Lower leg skin (tissue), 4 donors: ENCODE data around the gene GALNT12. TPM values are rescaled to one million over a fixed set of nuclear protein-coding genes. Genes with fewer than 3 reads are reported as not detected.

ENCODE experiments used
- DNase-seq, 2 donors: peaks; one replicate each; pipeline ENCODE4 v3.0.0-alpha.2; 2019; ENCODE audit warnings: low spot score in 2 of 2
- H3K4me3 ChIP-seq: fragments of 200-600 bp; sonication (generic); 2 replicates; pipeline ENCODE4 v1.5.1; 2017; ENCODE audit warnings: mild to moderate bottlenecking, low read depth; ENCODE audit not compliant: poor library complexity, severe bottlenecking
- POLR2A ChIP-seq, 2 donors: fragments of 450-650 bp; IDR thresholded peaks; one replicate each; pipeline ENCODE4 v1.6.1; 2016 to 2017; ENCODE audit warnings: antibody characterized with exemption in 2 of 2, mild to moderate bottlenecking in 1 of 2, moderate library complexity in 1 of 2
- WGBS, 2 donors: methylation state at CpG; one replicate each; pipeline ENCODE4 v1.1.5; 2018; 5-methylcytosine and 5-hydroxymethylcytosine counted together
- intact Hi-C: fragments of 100-400 bp; cut with DNase I; formaldehyde crosslinking; loops from one replicate; pipeline ENCODE4 v1.15.0; 2023; ENCODE audit warnings: low total_unique reads
- total RNA-seq, 4 donors: library from RNA; depleted of rRNA; stranded (reverse); fragments of >200 nt; gene quantifications; one replicate each; pipeline ENCODE4 v1.1.0, GENCODE V29; 2016
- TF ChIP-seq, protein P1 (sequence below), 3 donors: fragments of 450-650 bp; IDR thresholded peaks; one replicate each; pipeline ENCODE4 v1.5.1; 2016; ENCODE audit warnings: antibody characterized with exemption in 3 of 3, mild to moderate bottlenecking in 3 of 3, moderate library complexity in 2 of 3

Gene GALNT12
- total RNA-seq, 4 donors from 2014 or later: 4.9 to 8.5 (median 6.4) TPM

DNA sequence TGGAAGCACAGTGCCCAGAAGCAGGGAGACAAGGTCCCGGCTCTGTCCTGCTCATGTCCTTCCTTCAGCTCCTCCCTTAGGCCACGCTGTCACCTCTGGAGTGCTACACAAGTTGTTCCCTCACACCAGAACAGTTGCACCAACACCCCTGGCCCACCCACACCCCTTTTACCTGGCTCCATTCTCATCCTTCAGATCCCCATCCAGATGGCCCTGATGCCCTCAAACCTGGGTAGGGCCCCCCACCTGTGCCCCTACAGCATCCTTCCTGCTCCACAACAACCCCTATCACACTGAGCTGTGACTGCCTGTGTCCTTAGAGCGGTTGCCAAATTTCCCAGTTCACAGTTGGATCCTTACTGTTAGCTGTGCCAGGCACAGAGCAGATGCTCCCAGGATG, 40.3 kb upstream of the GALNT12 start:
- 87 to 91% methylated on average over 3 of the region's 3 CpGs for WGBS, 2 donors
- intact Hi-C loops: no loop called here

DNA sequence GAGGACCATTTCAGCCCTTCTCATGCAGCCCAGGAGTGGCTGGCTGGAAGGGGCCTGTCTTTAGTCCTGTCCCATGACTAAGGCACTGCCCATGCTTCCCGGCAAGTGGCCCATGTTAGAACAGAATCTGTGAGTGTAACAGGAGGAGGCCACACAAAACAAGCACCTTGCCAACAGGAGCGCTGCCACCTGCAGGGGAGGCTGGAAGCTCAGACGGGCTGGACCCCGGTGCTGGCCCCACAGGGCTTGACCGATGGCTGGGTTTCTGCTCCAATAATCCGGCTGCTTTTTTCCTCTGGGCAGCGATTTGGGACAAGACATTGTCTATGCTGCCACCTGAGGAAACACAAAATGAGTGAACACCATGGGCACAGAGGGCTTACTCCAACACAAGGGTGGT, 39.6 kb upstream of the GALNT12 start:
- DNase-seq: no peak
- no peak overlapping the region for H3K4me3 ChIP-seq
- WGBS, 2 donors: 92 to 96% methylated on average over 6 to 7 of the region's 7 CpGs
- intact Hi-C loops: no loop called here
- TF ChIP-seq, protein P1, sequence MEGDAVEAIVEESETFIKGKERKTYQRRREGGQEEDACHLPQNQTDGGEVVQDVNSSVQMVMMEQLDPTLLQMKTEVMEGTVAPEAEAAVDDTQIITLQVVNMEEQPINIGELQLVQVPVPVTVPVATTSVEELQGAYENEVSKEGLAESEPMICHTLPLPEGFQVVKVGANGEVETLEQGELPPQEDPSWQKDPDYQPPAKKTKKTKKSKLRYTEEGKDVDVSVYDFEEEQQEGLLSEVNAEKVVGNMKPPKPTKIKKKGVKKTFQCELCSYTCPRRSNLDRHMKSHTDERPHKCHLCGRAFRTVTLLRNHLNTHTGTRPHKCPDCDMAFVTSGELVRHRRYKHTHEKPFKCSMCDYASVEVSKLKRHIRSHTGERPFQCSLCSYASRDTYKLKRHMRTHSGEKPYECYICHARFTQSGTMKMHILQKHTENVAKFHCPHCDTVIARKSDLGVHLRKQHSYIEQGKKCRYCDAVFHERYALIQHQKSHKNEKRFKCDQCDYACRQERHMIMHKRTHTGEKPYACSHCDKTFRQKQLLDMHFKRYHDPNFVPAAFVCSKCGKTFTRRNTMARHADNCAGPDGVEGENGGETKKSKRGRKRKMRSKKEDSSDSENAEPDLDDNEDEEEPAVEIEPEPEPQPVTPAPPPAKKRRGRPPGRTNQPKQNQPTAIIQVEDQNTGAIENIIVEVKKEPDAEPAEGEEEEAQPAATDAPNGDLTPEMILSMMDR (IDR thresholded peaks at IDR 0.05): no peak
- TF ChIP-seq POLR2A (IDR thresholded peaks at IDR 0.05): no peak

More for the DNA sequence above, 40.3 kb upstream of the GALNT12 start:
- TF ChIP-seq, protein P1 (IDR thresholded peaks at IDR 0.05): no peak
- TF ChIP-seq POLR2A (IDR thresholded peaks at IDR 0.05): no peak
- no peak overlapping the region for H3K4me3 ChIP-seq
- no peak for DNase-seq

DNA sequence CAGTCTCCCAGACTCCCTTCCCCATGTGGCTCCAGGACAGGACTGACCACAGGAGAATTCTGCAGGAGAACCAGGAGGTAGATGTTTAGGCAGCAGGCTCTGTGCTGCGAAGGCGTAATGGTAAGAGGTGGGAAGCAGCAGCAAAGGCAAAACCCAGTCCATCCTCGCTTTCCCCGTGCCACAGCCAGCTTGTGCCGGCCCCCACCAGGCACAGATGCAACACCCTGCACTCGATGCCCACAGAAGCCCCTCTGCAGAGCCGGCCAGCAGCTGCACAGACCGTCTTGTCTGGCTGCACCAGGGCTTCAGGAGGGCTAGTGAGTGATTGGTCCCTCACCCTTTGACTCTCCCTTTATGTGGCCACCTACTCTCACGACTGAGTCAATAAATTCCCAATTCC, 39.1 kb upstream of the GALNT12 start:
- 93 to 95% methylated on average over 9 of the region's 9 CpGs for WGBS, 2 donors
- no peak overlapping the region for H3K4me3 ChIP-seq
- DNase-seq: no peak
- intact Hi-C loops: no loop called here
- no peak for TF ChIP-seq POLR2A (IDR thresholded peaks at IDR 0.05)
- TF ChIP-seq, protein P1 (IDR thresholded peaks at IDR 0.05): no peak

DNA sequence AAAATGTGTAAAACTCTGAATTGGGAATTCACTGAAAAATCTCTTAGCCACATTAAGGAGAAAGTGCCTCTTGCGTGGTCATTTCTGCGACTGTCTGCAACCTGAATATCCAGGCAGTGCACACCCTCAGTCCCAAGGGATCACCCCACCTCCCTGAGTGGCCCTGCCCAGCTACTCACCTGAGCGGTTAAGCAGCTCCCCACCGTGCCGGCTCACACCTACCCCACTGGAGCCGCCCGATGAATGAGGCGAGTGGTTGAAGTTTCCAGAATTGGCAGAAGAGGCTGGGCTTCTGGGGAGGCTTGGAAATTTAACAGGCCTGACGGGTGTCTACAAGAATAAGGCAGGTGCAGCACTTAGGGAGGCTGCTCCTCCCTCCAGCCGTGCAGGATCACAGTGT, 36.8 kb upstream of the GALNT12 start:
- 94 to 97% methylated on average over 10 of the region's 10 CpGs for WGBS, 2 donors
- TF ChIP-seq POLR2A (IDR thresholded peaks at IDR 0.05): no peak
- TF ChIP-seq, protein P1 (IDR thresholded peaks at IDR 0.05): no peak
- intact Hi-C loops: no loop called here
- H3K4me3 ChIP-seq: no peak overlapping the region
- no peak for DNase-seq

DNA sequence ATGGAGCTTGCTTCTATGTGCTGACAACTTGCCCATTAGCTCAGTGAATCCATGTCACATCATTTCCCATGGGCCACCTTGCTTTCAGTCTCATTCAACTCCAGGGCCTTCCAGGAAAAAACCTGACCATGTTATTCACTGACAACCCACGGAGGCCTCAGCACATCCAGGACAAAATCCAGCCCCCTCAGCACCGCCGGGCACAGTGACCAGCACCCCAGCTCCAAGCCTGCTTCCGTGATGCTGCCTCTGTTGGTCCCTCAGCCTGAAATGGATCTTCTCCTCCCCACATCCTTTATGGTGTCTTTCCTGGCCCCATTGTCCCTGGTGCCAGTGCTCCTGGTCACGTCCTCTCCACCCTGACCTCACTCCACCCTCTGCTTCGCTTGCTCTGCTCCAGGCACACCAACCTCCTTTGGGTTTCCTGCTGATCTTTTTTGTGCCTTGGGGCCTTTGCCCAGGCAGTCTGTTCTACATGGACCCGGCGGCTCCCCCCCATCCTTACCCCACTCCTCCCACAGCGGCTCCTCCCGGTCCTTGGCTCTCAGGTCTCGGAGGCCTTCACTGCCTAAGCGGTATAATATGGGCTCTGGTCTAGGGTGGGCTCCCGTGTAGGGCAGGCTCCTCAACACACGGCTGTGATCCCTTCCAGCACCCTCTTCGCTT, 36.1 kb upstream of the GALNT12 start:
- H3K4me3 ChIP-seq: no peak overlapping the region
- no peak for TF ChIP-seq POLR2A (IDR thresholded peaks at IDR 0.05)
- TF ChIP-seq, protein P1 (IDR thresholded peaks at IDR 0.05): no peak
- 92 to 97% methylated on average over 15 of the region's 15 CpGs for WGBS, 2 donors
- no peak for DNase-seq
- intact Hi-C loops: no loop called here
